Activated CD4-positive, alpha-beta memory T cell treated with anti-CD3 and anti-CD28 coated beads for 36 hours (primary cell): Measurements from ENCODE around the gene TEDDM1. TPM values are rescaled to one million over a fixed set of nuclear protein-coding genes. Genes with fewer than 3 reads are reported as not detected.

Source experiments
- CTCF ChIA-PET: fragments of 350-600 bp; sonication (Branson Sonifier 250); formaldehyde crosslinking; loops from one replicate; lab custom pipeline; 2021; ENCODE audit warnings: antibody characterized with exemption, inconsistent platforms; lab: Charles Lee
- POLR2A ChIA-PET: fragments of 350-600 bp; sonication (Branson Sonifier 250); formaldehyde crosslinking; loops from one replicate; lab custom pipeline; 2021; ENCODE audit warnings: antibody characterized with exemption; lab: Charles Lee
- DNase-seq: peaks from one replicate; pipeline ENCODE4 v3.0.0-alpha.2; 2020
- H3K27ac Mint-ChIP-seq: one replicate; pipeline ENCODE4 v1.8.0; 2021; ENCODE audit warnings: mixed read lengths
- H3K27me3 Mint-ChIP-seq: one replicate; pipeline ENCODE4 v1.8.0; 2021; ENCODE audit warnings: mixed read lengths
- H3K36me3 Mint-ChIP-seq: one replicate; pipeline ENCODE4 v1.8.0; 2021; ENCODE audit warnings: mixed read lengths
- H3K4me1 Mint-ChIP-seq: one replicate; pipeline ENCODE4 v1.8.0; 2021; ENCODE audit warnings: low read depth, mixed read lengths
- H3K4me3 Mint-ChIP-seq: one replicate; pipeline ENCODE4 v1.8.0; 2021; ENCODE audit warnings: mild to moderate bottlenecking, mixed read lengths
- H3K9me3 Mint-ChIP-seq: one replicate; pipeline ENCODE4 v1.8.0; 2021; ENCODE audit warnings: mixed read lengths
- intact Hi-C: fragments of 100-400 bp; cut with micrococcal nuclease; formaldehyde crosslinking; loops from one replicate; pipeline ENCODE4 v1.15.1; 2023
- total RNA-seq, 2 experiments: library from RNA; stranded (reverse); gene quantifications; one replicate each; pipeline ENCODE4 v1.2.3, GENCODE V29; 2021

Gene TEDDM1
- total RNA-seq, 2 experiments from 2014 or later = not detected

DNA sequence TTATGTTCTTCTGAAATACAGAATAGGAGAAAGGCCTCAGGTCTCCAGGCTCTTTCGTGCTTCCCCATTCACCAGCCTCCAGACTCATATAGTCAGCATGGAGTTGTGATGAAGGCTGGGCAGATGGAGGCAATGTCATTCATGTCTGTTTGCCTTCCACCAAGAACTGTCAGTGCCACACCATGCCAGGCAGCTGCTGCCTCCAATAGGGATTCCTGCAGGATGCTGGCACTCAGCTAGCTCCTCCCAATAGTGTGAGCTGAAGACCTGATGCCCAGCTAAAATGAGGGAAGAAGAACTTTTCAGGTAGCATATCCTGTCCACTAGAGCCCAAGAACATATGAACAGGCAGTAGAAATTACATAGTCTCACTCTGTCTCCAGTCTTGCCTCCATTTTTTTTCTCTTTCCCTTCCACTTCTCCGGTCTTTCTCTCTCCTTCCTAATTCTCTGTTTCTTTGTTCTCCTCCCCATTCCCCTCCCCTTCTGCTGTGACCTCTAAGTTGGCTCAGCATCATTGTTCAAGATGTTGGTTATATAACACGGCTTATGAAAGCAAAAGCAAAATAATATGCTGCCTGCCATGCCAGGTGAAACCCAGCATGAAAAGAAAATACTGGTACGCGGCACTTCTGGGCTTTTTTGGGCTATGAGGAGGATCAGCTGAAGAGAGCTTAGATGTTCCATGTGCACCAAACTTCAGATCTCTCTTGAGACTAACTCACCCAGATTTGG lies 26.2 kb downstream of the TEDDM1 start:
- Mint-ChIP-seq H3K36me3 (no peaks in the 10 kb centered on the region), H3K27me3 (no peaks in the 10 kb centered on the region), H3K4me1 (no peaks in the 10 kb centered on the region), H3K9me3 (no peaks in the 10 kb centered on the region), H3K4me3 (no peak overlapping the region), H3K27ac (no peak overlapping the region)
- ChIA-PET POLR2A (no interaction called here), CTCF (interaction anchor here (1.5 kb wide), 1 partner anchor 232 kb away, joined by 4 read pairs; no protein-coding TSS in a partner anchor)
- intact Hi-C loops = no loop called here
- no peak for DNase-seq

DNA sequence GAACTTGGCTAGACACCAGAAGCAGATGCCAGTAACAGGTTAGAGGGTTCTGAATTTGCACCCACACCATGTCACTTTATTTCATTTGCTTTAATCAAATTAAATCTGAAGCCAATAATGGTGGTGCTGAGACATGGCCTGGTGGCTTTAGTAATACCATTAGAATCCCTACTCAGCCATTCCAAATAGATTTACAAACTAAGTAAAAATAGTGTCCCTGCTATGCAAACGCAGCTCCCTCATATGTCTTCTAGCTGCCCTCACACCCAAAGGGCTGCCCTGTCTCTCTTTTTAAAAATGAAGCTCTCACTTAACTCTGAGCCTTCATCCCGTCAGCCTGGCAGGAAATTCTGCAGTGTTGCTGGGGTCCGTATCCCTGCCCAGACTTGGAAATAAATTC lies 29.9 kb downstream of the TEDDM1 start:
- ChIA-PET POLR2A (no interaction called here), CTCF (no interaction called here)
- intact Hi-C loops = no loop called here
- no peaks in the 10 kb centered on the region for H3K36me3 Mint-ChIP-seq
- no peaks in the 10 kb centered on the region for H3K4me1 Mint-ChIP-seq
- H3K9me3 Mint-ChIP-seq = no peaks in the 10 kb centered on the region
- DNase-seq = no peak
- peaks cover 2% of the 10 kb centered on the region for H3K27me3 Mint-ChIP-seq
- no peak overlapping the region for H3K27ac Mint-ChIP-seq
- no peak overlapping the region for H3K4me3 Mint-ChIP-seq

DNA sequence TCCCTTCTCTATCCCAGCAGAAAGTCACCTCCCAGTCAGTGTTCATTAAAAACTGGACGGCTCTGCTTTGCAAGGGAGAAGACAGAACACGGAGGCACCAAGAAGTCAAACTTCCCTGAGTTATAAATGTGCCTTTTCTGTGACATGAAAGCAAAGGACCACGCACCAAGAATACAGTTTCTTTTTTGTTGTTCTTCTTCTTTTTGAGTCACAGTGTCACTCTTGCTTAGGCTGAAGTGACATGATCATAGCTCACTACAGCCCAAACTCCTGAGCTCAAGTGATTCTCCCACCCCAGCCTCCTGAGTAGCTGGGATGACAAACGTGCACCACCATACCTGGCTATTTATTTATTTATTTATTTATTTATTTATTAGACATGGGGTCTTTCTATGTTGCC lies 31.6 kb downstream of the TEDDM1 start:
- no peak for DNase-seq
- no peaks in the 10 kb centered on the region for H3K36me3 Mint-ChIP-seq
- ChIA-PET POLR2A (no interaction called here), CTCF (no interaction called here)
- H3K4me3 Mint-ChIP-seq = no peak overlapping the region
- H3K4me1 Mint-ChIP-seq = no peaks in the 10 kb centered on the region
- peaks cover 2% of the 10 kb centered on the region for H3K27me3 Mint-ChIP-seq
- intact Hi-C loops = no loop called here
- H3K27ac Mint-ChIP-seq = no peak overlapping the region
- no peaks in the 10 kb centered on the region for H3K9me3 Mint-ChIP-seq

DNA sequence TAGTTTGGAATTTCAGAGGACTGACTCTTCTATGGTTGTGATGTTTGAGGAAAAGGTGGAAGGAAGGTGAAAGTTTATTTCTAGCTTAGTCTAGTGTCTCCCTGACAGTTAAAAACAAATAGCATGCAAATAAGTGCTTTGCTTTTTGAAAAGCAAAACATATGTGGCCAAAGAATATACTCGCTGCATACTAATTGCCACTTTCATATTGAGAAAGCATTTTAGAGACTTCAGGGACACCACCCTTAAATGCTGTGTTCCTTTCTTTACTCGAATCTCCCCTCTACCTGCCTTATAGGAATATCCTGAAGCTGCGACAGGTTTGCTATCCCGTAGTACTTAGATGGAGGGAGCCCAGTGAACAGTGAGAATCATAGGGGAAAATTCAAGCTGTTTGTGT lies 32.1 kb downstream of the TEDDM1 start:
- no peak overlapping the region for H3K27ac Mint-ChIP-seq
- H3K4me3 Mint-ChIP-seq = no peak overlapping the region
- DNase-seq = no peak
- CTCF ChIA-PET = no interaction called here
- intact Hi-C loops = no loop called here
- H3K4me1 Mint-ChIP-seq = no peaks in the 10 kb centered on the region
- H3K27me3 Mint-ChIP-seq = peaks cover 2% of the 10 kb centered on the region
- no peaks in the 10 kb centered on the region for H3K9me3 Mint-ChIP-seq
- POLR2A ChIA-PET = no interaction called here
- H3K36me3 Mint-ChIP-seq = no peaks in the 10 kb centered on the region

GRCh38 chr1:182367926-182368325 lies 32.5 kb downstream of the TEDDM1 start:
- CTCF ChIA-PET = no interaction called here
- DNase-seq = no peak
- peaks cover 2% of the 10 kb centered on the region for H3K27me3 Mint-ChIP-seq
- POLR2A ChIA-PET = no interaction called here
- no peaks in the 10 kb centered on the region for H3K9me3 Mint-ChIP-seq
- no peak overlapping the region for H3K4me3 Mint-ChIP-seq
- intact Hi-C loops = no loop called here
- no peaks in the 10 kb centered on the region for H3K4me1 Mint-ChIP-seq
- H3K27ac Mint-ChIP-seq = no peak overlapping the region
- no peaks in the 10 kb centered on the region for H3K36me3 Mint-ChIP-seq

DNA sequence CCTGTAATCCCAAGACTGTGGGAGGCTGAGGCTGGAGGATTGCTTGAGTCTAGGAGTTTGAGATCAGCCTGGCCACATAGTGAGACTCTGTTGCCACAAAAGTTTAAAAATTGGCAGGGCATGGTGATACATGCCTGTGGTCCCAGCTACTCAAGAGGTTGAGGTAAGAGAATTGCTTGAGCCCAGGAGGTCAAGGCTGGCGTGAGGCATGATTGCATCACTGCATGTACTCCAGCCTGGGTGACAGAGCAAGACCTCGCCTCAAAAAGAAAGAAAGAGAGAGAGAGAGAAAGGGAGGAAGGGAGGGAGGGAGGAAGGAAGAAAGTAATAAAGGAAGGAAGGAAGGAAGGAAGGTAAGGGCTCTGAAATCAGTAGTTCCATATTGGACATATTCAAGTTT lies 33.9 kb downstream of the TEDDM1 start:
- ChIA-PET POLR2A (no interaction called here), CTCF (interaction anchor here (1.0 kb wide), 1 partner anchor 308 kb away, joined by 3 read pairs; no protein-coding TSS in a partner anchor)
- H3K4me1 Mint-ChIP-seq = no peaks in the 10 kb centered on the region
- no peak overlapping the region for H3K4me3 Mint-ChIP-seq
- H3K27me3 Mint-ChIP-seq = peaks cover 2% of the 10 kb centered on the region
- intact Hi-C loops = no loop called here
- no peak overlapping the region for H3K27ac Mint-ChIP-seq
- H3K9me3 Mint-ChIP-seq = no peaks in the 10 kb centered on the region
- no peaks in the 10 kb centered on the region for H3K36me3 Mint-ChIP-seq
- no peak for DNase-seq

DNA sequence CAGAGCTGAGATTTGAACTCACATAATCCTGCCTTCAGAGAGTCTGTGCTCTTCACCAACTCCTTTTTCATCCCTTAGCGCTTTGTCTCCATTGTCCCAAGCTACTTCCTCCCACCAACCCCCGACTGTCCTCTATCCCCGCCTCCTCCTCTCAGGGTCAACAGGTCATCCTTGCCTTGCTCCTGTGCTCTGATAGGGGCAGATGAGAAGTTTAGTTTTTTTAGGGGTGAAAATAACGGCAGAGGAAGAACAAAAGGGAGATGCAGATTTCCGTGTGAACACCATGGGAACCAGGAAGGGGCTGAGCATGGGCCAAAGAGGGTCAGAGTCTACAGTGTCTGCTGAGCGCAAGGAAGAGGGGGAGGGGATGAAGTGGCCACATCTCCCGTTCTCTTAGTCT lies 40.8 kb downstream of the TEDDM1 start:
- no peaks in the 10 kb centered on the region for H3K9me3 Mint-ChIP-seq
- H3K27me3 Mint-ChIP-seq = no peaks in the 10 kb centered on the region
- intact Hi-C loops = no loop called here
- no peak overlapping the region for H3K27ac Mint-ChIP-seq
- no peak overlapping the region for H3K4me3 Mint-ChIP-seq
- H3K4me1 Mint-ChIP-seq = no peaks in the 10 kb centered on the region
- ChIA-PET POLR2A (no interaction called here), CTCF (no interaction called here)
- H3K36me3 Mint-ChIP-seq = no peaks in the 10 kb centered on the region
- no peak for DNase-seq

GRCh38 chr1:182357913-182358312 lies 42.6 kb downstream of the TEDDM1 start:
- H3K27ac Mint-ChIP-seq = no peak overlapping the region
- no peaks in the 10 kb centered on the region for H3K4me1 Mint-ChIP-seq
- H3K36me3 Mint-ChIP-seq = no peaks in the 10 kb centered on the region
- no peak for DNase-seq
- POLR2A ChIA-PET = no interaction called here
- CTCF ChIA-PET = no interaction called here
- no peaks in the 10 kb centered on the region for H3K9me3 Mint-ChIP-seq
- intact Hi-C loops = no loop called here
- no peak overlapping the region for H3K4me3 Mint-ChIP-seq
- H3K27me3 Mint-ChIP-seq = no peaks in the 10 kb centered on the region

DNA sequence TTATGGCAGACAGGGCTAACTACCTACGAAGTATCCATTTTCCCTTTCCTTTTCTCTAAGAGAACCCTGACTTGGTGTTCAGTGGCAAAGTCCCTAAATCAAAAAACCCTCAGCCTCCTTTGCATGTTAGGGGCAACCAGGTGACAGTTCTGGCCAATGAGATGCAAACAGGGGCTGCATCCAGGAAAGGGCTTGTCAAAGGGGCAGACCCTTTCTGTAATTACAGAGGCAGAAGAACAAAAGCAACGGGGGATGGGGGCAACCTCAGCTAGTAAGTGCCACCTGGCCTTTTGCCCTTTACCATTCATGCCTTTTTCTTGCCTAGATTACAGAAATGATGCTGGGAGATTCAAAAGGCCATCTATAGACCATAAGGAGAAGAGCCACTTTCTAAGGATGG lies 43.3 kb downstream of the TEDDM1 start:
- H3K27me3 Mint-ChIP-seq = no peaks in the 10 kb centered on the region
- ChIA-PET POLR2A (no interaction called here), CTCF (interaction anchor here (0.6 to 1.6 kb wide), 2 partner anchors 15 to 214 kb away, joined by 4 to 6 read pairs; no protein-coding TSS in a partner anchor)
- no peak overlapping the region for H3K27ac Mint-ChIP-seq
- no peak overlapping the region for H3K4me3 Mint-ChIP-seq
- no peaks in the 10 kb centered on the region for H3K36me3 Mint-ChIP-seq
- no peaks in the 10 kb centered on the region for H3K4me1 Mint-ChIP-seq
- H3K9me3 Mint-ChIP-seq = no peaks in the 10 kb centered on the region
- no peak for DNase-seq
- intact Hi-C loops = no loop called here

GRCh38 chr1:182355723-182356098 lies 44.8 kb downstream of the TEDDM1 start:
- DNase-seq = no peak
- Mint-ChIP-seq H3K36me3 (no peaks in the 10 kb centered on the region), H3K4me1 (no peaks in the 10 kb centered on the region), H3K9me3 (no peaks in the 10 kb centered on the region), H3K4me3 (no peak overlapping the region), H3K27ac (no peak overlapping the region), H3K27me3 (peaks cover 3% of the 10 kb centered on the region)
- intact Hi-C loops = no loop called here
- CTCF ChIA-PET = interaction anchor here (1.6 kb wide), 1 partner anchor 212 kb away, joined by 6 read pairs; no protein-coding TSS in a partner anchor
- POLR2A ChIA-PET = no interaction called here

- Mint-ChIP-seq H3K27me3 (peaks cover 3% of the 10 kb centered on the region), H3K36me3 (no peaks in the 10 kb centered on the region), H3K4me3 (no peak overlapping the region), H3K27ac (no peak overlapping the region), H3K9me3 (no peaks in the 10 kb centered on the region), H3K4me1 (no peaks in the 10 kb centered on the region)
- ChIA-PET CTCF (no interaction called here), POLR2A (no interaction called here)
- intact Hi-C loops = no loop called here
- no peak for DNase-seq
These were observed 48.6 kb downstream of the TEDDM1 start for GRCh38 chr1:182351790-182352364.

- H3K9me3 Mint-ChIP-seq = no peaks in the 10 kb centered on the region
- ChIA-PET POLR2A (no interaction called here), CTCF (interaction anchor here (1.4 kb wide), 1 partner anchor 46 kb away, joined by 3 read pairs; no protein-coding TSS in a partner anchor)
- no peaks in the 10 kb centered on the region for H3K4me1 Mint-ChIP-seq
- H3K4me3 Mint-ChIP-seq = no peak overlapping the region
- intact Hi-C loops = no loop called here
- H3K27me3 Mint-ChIP-seq = peaks cover 3% of the 10 kb centered on the region
- DNase-seq = no peak
- no peaks in the 10 kb centered on the region for H3K36me3 Mint-ChIP-seq
- no peak overlapping the region for H3K27ac Mint-ChIP-seq
These were observed 49.6 kb downstream of the TEDDM1 start for GRCh38 chr1:182350839-182351238.
